AG04450 (cell line): ENCODE results near the gene LCE5A. TPM values are rescaled to one million over a fixed set of nuclear protein-coding genes. Genes with fewer than 3 reads are reported as not detected.

Experiments used
- CTCF ChIA-PET: fragments of 300-600, 350-600 bp; formaldehyde crosslinking; extraction: SDS; loops from one replicate; lab custom pipeline; 2022; ENCODE audit warnings: antibody characterized with exemption, inconsistent platforms; lab: Charles Lee
- POLR2A ChIA-PET: fragments of 350-600 bp; formaldehyde crosslinking; extraction: SDS; loops from one replicate; lab custom pipeline; 2021; ENCODE audit warnings: antibody characterized with exemption, inconsistent platforms; lab: Yijun Ruan, JAX
- DNase-seq: peaks from one replicate; pipeline ENCODE4 v3.0.0-alpha.2; 2011; ENCODE audit warnings: low read depth, low spot score
- H3K27ac ChIP-seq: one replicate; pipeline ENCODE4 v1.5.1; 2012; ENCODE audit warnings: low read depth, low read length, control low read depth
- H3K27me3 ChIP-seq: one replicate; pipeline ENCODE4 v1.6.0; 2012; ENCODE audit warnings: low read length; ENCODE audit not compliant: control insufficient read depth, insufficient read depth
- H3K4me3 ChIP-seq: 2 replicates; pipeline ENCODE4 v1.5.1; 2011; ENCODE audit warnings: mild to moderate bottlenecking, low read depth, low read length, control low read depth
- H3K9me3 ChIP-seq: 2 replicates; pipeline ENCODE4 v1.5.1; 2012; ENCODE audit warnings: low read length; ENCODE audit not compliant: control insufficient read depth, insufficient read depth
- CTCF ChIP-seq: IDR thresholded peaks from 2 replicates; pipeline ENCODE4 v1.5.1; 2011; ENCODE audit warnings: low read depth, low read length, control low read depth, inconsistent platforms
- polyA plus RNA-seq: library from polyadenylated mRNA; depleted of rRNA; stranded (reverse); fragments of >200 nt; gene quantifications from 2 replicates; pipeline ENCODE4 v1.2.3, GENCODE V29; 2011

LCE5A gene
- polyA plus RNA-seq, 1 experiment: not detected

GRCh38 chr1:152533327-152533938, 22.8 kb downstream of the LCE5A start:
- DNase-seq: no peak
- ChIA-PET CTCF (no interaction called here), POLR2A (no interaction called here)
- no peak overlapping the region for H3K27ac ChIP-seq
- no peak overlapping the region for H3K4me3 ChIP-seq
- no peaks in the 10 kb centered on the region for H3K27me3 ChIP-seq
- peak; percentile 28 for TF ChIP-seq CTCF
- H3K9me3 ChIP-seq: peaks cover 21% of the 10 kb centered on the region

GRCh38 chr1:152535774-152536173, 25.2 kb downstream of the LCE5A start:
- Histone ChIP-seq H3K4me3 (no peak overlapping the region), H3K27ac (no peak overlapping the region), H3K27me3 (no peaks in the 10 kb centered on the region), H3K9me3 (peaks cover 22% of the 10 kb centered on the region)
- POLR2A ChIA-PET: no interaction called here
- no peak for TF ChIP-seq CTCF
- CTCF ChIA-PET: no interaction called here
- DNase-seq: no peak

GRCh38 chr1:152537496-152537895, 26.9 kb downstream of the LCE5A start:
- DNase-seq: no peak
- Histone ChIP-seq H3K27ac (no peak overlapping the region), H3K4me3 (no peak overlapping the region), H3K9me3 (peaks cover 26% of the 10 kb centered on the region), H3K27me3 (no peaks in the 10 kb centered on the region)
- CTCF ChIA-PET: no interaction called here
- POLR2A ChIA-PET: no interaction called here
- TF ChIP-seq CTCF: no peak

- Histone ChIP-seq H3K27ac (no peak overlapping the region), H3K27me3 (no peaks in the 10 kb centered on the region), H3K4me3 (no peak overlapping the region), H3K9me3 (peaks cover 32% of the 10 kb centered on the region)
- ChIA-PET CTCF (no interaction called here), POLR2A (no interaction called here)
- DNase-seq: no peak
- TF ChIP-seq CTCF: no peak
These were observed 29.3 kb downstream of the LCE5A start for GRCh38 chr1:152539901-152540300.

GRCh38 chr1:152543820-152544219, 33.2 kb downstream of the LCE5A start:
- Histone ChIP-seq H3K27me3 (no peaks in the 10 kb centered on the region), H3K4me3 (no peak overlapping the region), H3K9me3 (peaks cover 23% of the 10 kb centered on the region), H3K27ac (no peak overlapping the region)
- CTCF ChIA-PET: no interaction called here
- DNase-seq: no peak
- POLR2A ChIA-PET: no interaction called here
- no peak for TF ChIP-seq CTCF
